Muscle layer of colon (tissue), 2 donors: Measurements from ENCODE around the gene GLDN.

Experiments
- H3K27ac ChIP-seq: one replicate; pipeline ENCODE4 v1.7.0; 2013; ENCODE audit warnings: low read depth, mild to moderate bottlenecking, low read length, moderate library complexity
- H3K27me3 ChIP-seq, 2 donors: one replicate each; pipeline ENCODE4 v1.7.0; 2013; ENCODE audit warnings: low read length in 2 of 2, mild to moderate bottlenecking in 2 of 2; ENCODE audit not compliant: insufficient read depth in 2 of 2, control insufficient read depth in 1 of 2
- H3K36me3 ChIP-seq: one replicate; pipeline ENCODE4 v1.7.0; 2013; ENCODE audit warnings: mild to moderate bottlenecking, low read length; ENCODE audit not compliant: insufficient read depth
- H3K4me1 ChIP-seq: one replicate; pipeline ENCODE4 v1.7.0; 2013; ENCODE audit warnings: mild to moderate bottlenecking, low read length; ENCODE audit not compliant: insufficient read depth
- H3K4me3 ChIP-seq, 2 donors: one replicate each; pipeline ENCODE4 v1.7.0; 2013; ENCODE audit warnings: low read length in 2 of 2, low read depth in 1 of 2, mild to moderate bottlenecking in 1 of 2, moderate library complexity in 1 of 2
- H3K9ac ChIP-seq: one replicate; pipeline ENCODE4 v1.7.0; 2013; ENCODE audit warnings: low read length
- H3K9me3 ChIP-seq: one replicate; pipeline ENCODE4 v1.7.0; 2013; ENCODE audit warnings: mild to moderate bottlenecking, low read length
- donor health status: abdominal sarcoma.
- donor health status: Adenocarcinoma of cecum.

The GLDN gene

GRCh38 chr15:51327081-51327480 is 14.4 kb upstream of the GLDN start:
- Histone ChIP-seq H3K4me1 (no peaks in the 10 kb centered on the region), H3K36me3 (no peaks in the 10 kb centered on the region), H3K9ac (no peak overlapping the region), H3K9me3 (peaks cover 5% of the 10 kb centered on the region), H3K27me3 (no peaks in the 10 kb centered on the region), H3K27ac (no peak overlapping the region), H3K4me3 (no peak overlapping the region)

DNA sequence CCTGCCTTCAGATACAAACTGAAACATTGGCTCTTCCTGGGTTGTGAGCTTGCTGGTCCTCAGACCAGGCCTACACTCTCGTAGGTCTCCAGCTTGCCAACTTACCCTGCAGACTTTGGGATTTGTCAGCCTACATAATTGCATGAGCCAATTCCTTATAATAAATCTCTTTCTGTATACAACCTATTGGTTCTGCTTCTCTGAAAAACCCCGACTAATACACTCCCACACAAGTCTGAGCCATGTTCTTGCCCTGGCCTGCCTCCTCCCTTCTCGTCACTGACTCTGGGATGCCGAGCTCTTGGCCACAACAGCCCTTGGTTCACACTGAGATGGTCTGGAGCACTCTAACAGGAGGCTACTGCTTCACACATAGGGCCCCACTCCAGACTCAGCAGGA is 12.5 kb upstream of the GLDN start:
- no peak overlapping the region for H3K4me3 ChIP-seq
- H3K9ac ChIP-seq, result no peak overlapping the region
- H3K4me1 ChIP-seq, result no peaks in the 10 kb centered on the region
- H3K9me3 ChIP-seq, result peaks cover 5% of the 10 kb centered on the region
- H3K36me3 ChIP-seq, result no peaks in the 10 kb centered on the region
- H3K27me3 ChIP-seq, result no peaks in the 10 kb centered on the region
- H3K27ac ChIP-seq, result no peak overlapping the region

DNA sequence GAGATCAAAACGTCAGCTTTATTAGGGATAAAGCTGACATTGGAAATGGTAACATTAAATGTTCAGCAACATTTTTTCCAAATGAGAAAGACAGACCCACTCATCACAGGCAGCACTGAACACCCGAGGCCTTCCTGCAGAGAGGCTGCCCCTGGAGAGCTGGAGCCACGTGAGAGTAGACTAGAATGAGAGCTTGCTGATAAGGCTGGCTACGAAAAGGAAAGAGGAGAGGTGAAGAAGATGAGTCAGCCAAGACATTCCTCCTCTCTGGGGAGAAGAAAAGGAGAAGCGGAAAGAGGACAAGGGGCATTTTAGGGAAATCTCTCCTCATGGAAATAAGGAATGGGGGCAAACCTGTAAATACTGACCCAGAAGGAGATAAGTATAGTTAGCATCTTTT is 10.3 kb upstream of the GLDN start:
- Histone ChIP-seq H3K9ac (no peak overlapping the region), H3K4me1 (peaks cover 7% of the 10 kb centered on the region), H3K4me3 (no peak overlapping the region), H3K27ac (no peak overlapping the region), H3K36me3 (no peaks in the 10 kb centered on the region), H3K27me3 (no peaks in the 10 kb centered on the region), H3K9me3 (peaks cover 5% of the 10 kb centered on the region)

GRCh38 chr15:51332206-51333147 is 9.0 kb upstream of the GLDN start:
- Histone ChIP-seq H3K27ac (no peak overlapping the region), H3K9me3 (peaks cover 5% of the 10 kb centered on the region), H3K9ac (no peak overlapping the region), H3K4me3 (no peak overlapping the region), H3K4me1 (peaks cover 20% of the 10 kb centered on the region), H3K36me3 (no peaks in the 10 kb centered on the region), H3K27me3 (no peaks in the 10 kb centered on the region)

DNA sequence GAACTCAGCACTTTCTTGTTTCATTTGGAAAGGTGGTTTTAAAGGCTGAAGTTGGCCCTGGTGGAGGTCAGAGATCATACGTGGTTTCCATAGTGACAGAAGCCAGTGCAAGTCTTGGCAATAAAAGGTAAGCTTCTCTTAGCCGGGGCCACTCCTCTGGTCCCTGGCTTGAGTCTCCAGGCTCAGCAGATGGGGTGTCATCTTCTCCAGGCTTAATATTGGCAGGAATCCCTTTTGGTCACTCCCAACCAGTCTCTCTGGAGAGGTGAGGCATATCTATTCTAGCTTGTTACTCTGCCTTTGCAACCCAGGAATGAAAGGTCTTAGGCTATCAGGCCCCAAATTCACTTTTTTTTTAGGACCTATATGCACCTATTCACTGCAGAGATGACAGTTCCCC is 7.9 kb upstream of the GLDN start:
- Histone ChIP-seq H3K9ac (no peak overlapping the region), H3K4me3 (no peak overlapping the region), H3K27me3 (no peaks in the 10 kb centered on the region), H3K4me1 (peaks cover 24% of the 10 kb centered on the region), H3K9me3 (peaks cover 4% of the 10 kb centered on the region), H3K27ac (no peak overlapping the region), H3K36me3 (no peaks in the 10 kb centered on the region)

- Histone ChIP-seq H3K27ac (no peak overlapping the region), H3K9me3 (no peaks in the 10 kb centered on the region), H3K4me3 (no peak overlapping the region), H3K27me3 (no peaks in the 10 kb centered on the region), H3K9ac (no peak overlapping the region), H3K36me3 (no peaks in the 10 kb centered on the region), H3K4me1 (peaks cover 24% of the 10 kb centered on the region)
Observed at GRCh38 chr15:51334011-51334451, 7.4 kb upstream of the GLDN start.

GRCh38 chr15:51335087-51335486 is 6.4 kb upstream of the GLDN start:
- Histone ChIP-seq H3K4me1 (peaks cover 24% of the 10 kb centered on the region), H3K27ac (no peak overlapping the region)

DNA sequence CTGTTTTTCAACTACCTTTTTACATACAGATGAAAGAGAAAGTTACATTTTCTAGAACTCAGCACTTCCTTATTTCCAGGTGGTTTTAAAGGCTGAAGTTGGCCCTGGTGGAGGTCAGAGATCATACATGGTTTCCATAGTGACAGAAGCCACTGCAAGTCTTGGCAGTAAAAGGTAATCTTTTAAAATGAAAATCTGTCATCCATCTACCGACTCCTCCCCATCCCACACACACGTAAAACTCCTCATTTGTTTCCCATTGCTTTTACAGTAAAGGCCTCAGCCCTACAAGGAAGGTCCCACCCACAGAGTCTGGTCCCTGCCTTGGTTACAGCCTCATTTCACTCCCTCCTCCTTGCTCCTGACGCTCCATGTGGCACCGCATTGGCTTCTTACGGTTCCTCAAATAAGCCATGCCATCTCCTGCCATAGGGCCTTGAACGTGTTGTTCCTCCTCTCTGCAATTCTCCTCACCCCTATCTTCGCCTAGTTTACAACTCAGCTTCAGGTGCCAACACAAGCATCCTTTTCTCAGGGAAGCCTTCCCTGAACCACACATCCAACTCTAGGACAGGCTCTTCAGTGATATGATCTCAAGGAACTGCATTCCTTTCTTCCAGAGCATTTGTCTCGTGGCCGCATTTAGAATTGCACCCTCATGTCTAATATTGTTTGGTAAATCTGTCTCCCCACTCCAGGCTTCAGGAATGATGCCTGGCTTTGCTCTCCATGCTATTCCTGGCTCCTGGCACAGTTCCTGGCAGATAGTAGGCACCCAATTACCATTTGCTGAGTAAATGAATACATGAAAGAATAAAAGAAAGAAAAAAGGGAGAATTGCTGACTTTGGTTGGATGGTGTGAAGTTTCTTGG is 5.7 kb upstream of the GLDN start:
- H3K36me3 ChIP-seq, result no peaks in the 10 kb centered on the region
- H3K4me3 ChIP-seq, result no peak overlapping the region
- peaks cover 24% of the 10 kb centered on the region for H3K4me1 ChIP-seq
- no peak overlapping the region for H3K27ac ChIP-seq
- no peaks in the 10 kb centered on the region for H3K27me3 ChIP-seq
- no peak overlapping the region for H3K9ac ChIP-seq
- no peaks in the 10 kb centered on the region for H3K9me3 ChIP-seq

More at GRCh38 chr15:51335087-51335486, 6.4 kb upstream of the GLDN start:
- Histone ChIP-seq H3K27me3 (no peaks in the 10 kb centered on the region), H3K9me3 (no peaks in the 10 kb centered on the region), H3K36me3 (no peaks in the 10 kb centered on the region), H3K4me3 (no peak overlapping the region), H3K9ac (no peak overlapping the region)

DNA sequence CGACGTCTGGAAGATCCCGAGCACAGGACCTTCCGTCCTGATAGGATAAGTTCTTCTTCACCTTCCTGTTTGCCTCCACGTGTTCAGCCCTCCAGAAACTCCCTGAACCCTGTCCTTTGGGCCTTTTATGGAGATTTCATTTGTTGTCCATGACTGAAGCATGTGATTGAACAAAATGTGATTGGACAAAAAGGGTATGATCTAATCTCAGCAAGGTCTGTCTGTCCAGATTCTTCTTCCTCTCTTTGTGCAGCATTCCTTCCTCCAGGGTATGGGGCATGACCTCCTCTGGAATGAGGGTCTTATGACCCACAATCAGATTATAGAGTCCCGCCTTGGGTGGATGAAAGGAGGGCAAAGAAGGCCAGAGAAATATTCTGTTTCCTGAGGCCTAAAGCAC is 3.0 kb upstream of the GLDN start, which contains the start of gene CYP19A1:
Gene CYP19A1, minus strand, starts transcription at position 101 of the 400 bp plus-strand sequence. CDS start 95,684 bp downstream, outside the sequence.
- Histone ChIP-seq H3K4me1 (peaks cover 24% of the 10 kb centered on the region), H3K27me3 (peaks cover 5 to 13% of the 10 kb centered on the region in 2 donors), H3K9ac (no peak within 1 kb of the TSS)

DNA sequence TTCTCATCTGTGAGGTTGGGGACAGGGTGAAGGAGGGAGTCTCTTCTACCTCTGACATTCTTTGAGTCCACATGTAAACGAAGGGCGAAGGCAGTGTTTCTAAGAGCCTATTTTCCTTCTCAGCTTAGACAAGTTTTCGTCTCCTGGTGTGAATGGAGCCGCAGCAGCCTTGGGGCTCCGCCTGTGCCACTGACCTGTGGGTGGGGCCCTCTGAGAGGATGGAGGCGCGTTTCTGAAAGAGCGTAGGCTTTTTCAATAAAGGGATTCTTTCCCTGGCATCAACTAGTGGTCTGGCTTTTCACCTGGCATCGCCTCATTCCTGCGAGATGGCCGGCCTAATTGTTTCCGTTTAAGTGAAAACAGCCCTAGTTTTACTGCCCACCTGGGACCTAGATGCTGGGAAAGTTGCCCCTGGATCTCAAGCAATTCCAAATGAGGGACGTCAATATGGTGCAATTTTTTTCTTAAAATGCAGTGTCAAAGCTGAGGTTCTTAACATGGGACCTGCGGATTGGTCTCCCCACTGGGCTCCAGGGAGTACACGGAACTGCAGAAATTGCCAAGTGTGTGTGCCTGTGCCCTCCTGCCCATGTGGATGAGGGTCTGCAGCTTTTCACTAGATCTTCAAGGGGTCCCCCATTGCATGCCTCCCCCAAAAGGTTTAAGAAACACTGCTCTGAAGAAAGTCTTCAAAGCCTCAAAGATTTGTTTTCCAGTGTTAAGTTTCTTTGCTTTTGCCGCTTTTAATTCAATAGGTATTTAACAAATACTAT is 958 bp downstream of the GLDN start:
- H3K9ac ChIP-seq, result no peak overlapping the region
- no peaks in the 10 kb centered on the region for H3K9me3 ChIP-seq
- H3K27ac ChIP-seq, result no peak overlapping the region
- peaks cover 5 to 13% of the 10 kb centered on the region in 2 donors for H3K27me3 ChIP-seq
- no peaks in the 10 kb centered on the region for H3K36me3 ChIP-seq
- H3K4me3 ChIP-seq, result peak overlapping the region; percentile 7 to 42
- peaks cover 4% of the 10 kb centered on the region for H3K4me1 ChIP-seq

More for the DNA sequence above, 3.0 kb upstream of the GLDN start, which contains the start of gene CYP19A1:
- H3K4me3 ChIP-seq, result no peak within 1 kb of the TSS
- H3K36me3 ChIP-seq, result no peaks in the 10 kb centered on the region
- H3K27ac ChIP-seq, result no peak within 1 kb of the TSS
- H3K9me3 ChIP-seq, result no peaks in the 10 kb centered on the region
